Measurements from ENCODE around the gene ITK.
"Not testable (repeated sequence)": the region's sequence is repeated elsewhere in the genome, so short reads cannot be mapped to it uniquely, and the experiment has no call there.

Gene ITK

DNA sequence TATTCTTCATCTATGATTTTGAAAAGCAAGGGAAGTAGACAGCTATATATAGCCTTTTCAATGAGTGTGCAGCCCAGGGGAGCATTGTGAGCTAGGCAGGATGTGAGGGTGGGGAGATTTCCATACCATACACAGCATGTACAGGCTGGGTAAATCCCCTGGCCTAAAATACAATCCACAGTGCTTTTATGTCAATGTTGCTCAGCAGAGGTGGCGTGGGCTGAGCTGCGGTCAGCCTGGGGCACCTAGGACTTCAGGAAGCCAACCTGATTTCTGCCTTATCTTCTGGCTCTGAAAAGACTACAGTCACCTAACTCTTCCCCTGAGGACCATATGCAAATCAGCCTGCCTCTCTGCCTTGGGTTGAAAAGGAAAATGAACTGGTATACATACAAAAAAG lies 8.2 kb upstream of the ITK start:
- no peak overlapping the region for H3K4me3 ChIP-seq (ENCODE audit: low read depth, low read length)

GRCh38 chr5:157175071-157175612 lies 5.5 kb upstream of the ITK start:
- no peak for TF ChIP-seq CTCF (IDR thresholded peaks at IDR 0.05; ENCODE audit: low read depth, low read length)
- no peak overlapping the region for H3K4me3 ChIP-seq (ENCODE audit: low read depth, low read length)

More for the DNA sequence above, 8.2 kb upstream of the ITK start:
- no peak for TF ChIP-seq CTCF (IDR thresholded peaks at IDR 0.05; ENCODE audit: low read depth, low read length)

DNA sequence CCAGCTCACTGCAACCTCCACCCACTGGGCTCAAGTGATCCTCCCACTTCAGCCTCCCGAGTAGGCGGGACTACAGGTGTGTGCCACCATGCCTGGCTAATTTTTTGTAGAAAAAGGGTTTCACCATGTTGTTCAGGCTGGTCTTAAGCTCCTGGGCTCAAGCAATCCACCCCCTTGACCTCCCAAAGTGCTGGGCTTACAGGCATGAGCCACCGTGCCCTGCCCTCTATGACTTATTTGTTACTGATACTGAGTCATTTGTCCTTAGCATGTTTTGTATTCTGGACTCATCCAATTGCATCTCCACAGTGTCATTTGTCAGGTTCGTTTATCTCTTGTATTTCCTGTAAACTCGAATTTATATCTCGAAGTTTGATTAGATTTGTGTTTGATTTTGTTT lies 2.7 kb upstream of the ITK start:
- no peak overlapping the region for H3K4me3 ChIP-seq (ENCODE audit: low read depth, low read length)
- TF ChIP-seq CTCF (IDR thresholded peaks at IDR 0.05; ENCODE audit: low read depth, low read length): no peak

DNA sequence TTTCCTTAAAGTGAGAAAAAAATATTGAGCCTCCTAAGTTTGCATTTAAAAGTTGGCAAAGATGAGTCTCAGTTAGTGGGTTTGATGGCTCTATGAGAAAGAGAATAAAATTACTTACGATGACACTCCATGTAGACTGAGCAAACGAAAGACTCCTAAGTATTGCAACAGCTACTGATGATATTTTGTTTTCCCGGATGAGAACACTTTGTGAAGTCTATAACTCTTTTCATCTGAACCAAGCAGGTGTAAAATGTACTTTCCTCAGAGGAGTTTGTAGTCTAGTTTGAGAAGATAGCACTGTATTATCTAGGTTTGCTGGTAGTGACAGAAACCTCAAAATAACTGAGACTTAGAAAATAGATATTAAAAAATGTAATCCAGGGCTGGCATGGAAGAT lies 1.7 kb upstream of the ITK start:
- no peak overlapping the region for H3K4me3 ChIP-seq (ENCODE audit: low read depth, low read length)
- no peak for TF ChIP-seq CTCF (IDR thresholded peaks at IDR 0.05; ENCODE audit: low read depth, low read length)

GRCh38 chr5:157182143-157182757 lies 1.6 kb downstream of the ITK start:
- no peak overlapping the region for H3K4me3 ChIP-seq (ENCODE audit: low read depth, low read length)
- TF ChIP-seq CTCF (IDR thresholded peaks at IDR 0.05; ENCODE audit: low read depth, low read length): no peak

- no peak overlapping the region for H3K4me3 ChIP-seq (ENCODE audit: low read depth, low read length)
- TF ChIP-seq CTCF (IDR thresholded peaks at IDR 0.05; ENCODE audit: low read depth, low read length): no peak
Measured at GRCh38 chr5:157184117-157184670, 3.6 kb downstream of the ITK start.

GRCh38 chr5:157185122-157185521 lies 4.5 kb downstream of the ITK start:
- H3K4me3 ChIP-seq (ENCODE audit: low read depth, low read length): not testable (repeated sequence)
